Fibroblast of lung (primary cell): Measurements from ENCODE around the gene TMC3.

ENCODE experiments used
- CTCF ChIP-seq, 2 donors: IDR thresholded peaks in 1 of 2; conservative IDR thresholded peaks in 1 of 2; 1 replicate in 1 of 2; 2 replicates in 1 of 2; pipeline ENCODE4 v1.5.1; 2011 to 2012; ENCODE audit warnings: low read length in 2 of 2, control low read depth in 1 of 2, inconsistent platforms in 1 of 2, low read depth in 1 of 2, mild to moderate bottlenecking in 1 of 2
- EZH2 ChIP-seq: IDR thresholded peaks from 2 replicates; pipeline ENCODE4 v1.5.1; 2012; ENCODE audit warnings: low read length, control low read depth, mild to moderate bottlenecking; ENCODE audit errors: missing control alignments

GRCh38 chr15:81385721-81386076 is 11.7 kb upstream of the TMC3 start:
- TF ChIP-seq CTCF (conservative IDR thresholded peaks at IDR 0.05 in 1 of 2, IDR thresholded peaks at IDR 0.05 in 1 of 2; ENCODE audit: low read depth in 1 of 2, low read length in 2 of 2) (no peak), EZH2 (no peak)
